HUES48 (cell line): ENCODE results near the gene TAF6.

Experiments used
- H3K27ac ChIP-seq: one replicate; pipeline ENCODE4 v1.7.0; 2013; ENCODE audit warnings: low read depth, low read length, inconsistent platforms
- H3K27me3 ChIP-seq: 2 replicates; pipeline ENCODE4 v1.6.1; 2013; ENCODE audit warnings: mild to moderate bottlenecking, low read length; ENCODE audit not compliant: control insufficient read depth, insufficient read depth
- H3K36me3 ChIP-seq: 2 replicates; pipeline ENCODE4 v1.6.1; 2013; ENCODE audit warnings: low read length; ENCODE audit not compliant: control insufficient read depth, insufficient read depth
- H3K4me1 ChIP-seq: 2 replicates; pipeline ENCODE4 v1.6.1; 2013; ENCODE audit warnings: mild to moderate bottlenecking, low read length; ENCODE audit not compliant: control insufficient read depth, insufficient read depth
- H3K4me3 ChIP-seq: 2 replicates; pipeline ENCODE4 v1.5.1; 2013; ENCODE audit warnings: mild to moderate bottlenecking, low read depth, low read length
- H3K9ac ChIP-seq: 2 replicates; pipeline ENCODE4 v1.6.1; 2013; ENCODE audit warnings: mild to moderate bottlenecking, low read depth, low read length, moderate library complexity
- H3K9me3 ChIP-seq: 2 replicates; pipeline ENCODE4 v1.6.1; 2013; ENCODE audit warnings: low read length; ENCODE audit not compliant: control insufficient read depth, insufficient read depth

TAF6 gene

DNA sequence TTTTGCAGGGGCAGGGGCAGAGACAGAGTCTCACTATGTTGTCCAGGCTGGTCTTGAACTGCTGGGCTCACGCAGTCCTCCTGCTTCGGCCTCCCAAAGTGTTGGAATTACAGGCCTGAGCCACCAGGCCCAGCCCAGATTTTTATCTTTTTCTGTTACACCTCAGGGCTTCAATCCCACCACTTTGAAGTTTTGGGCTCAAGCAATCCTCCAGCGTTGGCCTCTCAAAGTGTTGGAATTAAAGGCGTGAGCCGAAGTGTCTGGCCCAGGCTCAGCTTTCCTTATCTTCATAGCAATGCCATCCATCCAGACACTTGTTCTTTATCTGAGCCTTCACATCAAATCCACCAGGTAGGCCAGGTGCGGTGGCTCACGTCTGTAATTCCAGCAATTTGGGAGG lies 4.1 kb downstream of the TAF6 start:
- no peaks in the 10 kb centered on the region for H3K9me3 ChIP-seq
- H3K36me3 ChIP-seq = peaks cover 40% of the 10 kb centered on the region
- H3K27me3 ChIP-seq = no peaks in the 10 kb centered on the region
- no peak overlapping the region for H3K9ac ChIP-seq
- no peak overlapping the region for H3K4me3 ChIP-seq
- H3K27ac ChIP-seq = no peak overlapping the region
- peaks cover under 1% of the 10 kb centered on the region; the same call in 1 of the 2 replicates for H3K4me1 ChIP-seq

GRCh38 chr7:100111914-100112313 lies 7.2 kb downstream of the TAF6 start:
- Histone ChIP-seq H3K9ac (no peak overlapping the region), H3K27me3 (no peaks in the 10 kb centered on the region), H3K4me3 (no peak overlapping the region), H3K9me3 (no peaks in the 10 kb centered on the region), H3K4me1 (no peaks in the 10 kb centered on the region), H3K27ac (no peak overlapping the region), H3K36me3 (peaks cover 69% of the 10 kb centered on the region)

- Histone ChIP-seq H3K4me1 (no peaks in the 10 kb centered on the region), H3K9me3 (no peaks in the 10 kb centered on the region), H3K27ac (no peak overlapping the region), H3K36me3 (peaks cover 76% of the 10 kb centered on the region), H3K9ac (no peak overlapping the region), H3K4me3 (no peak overlapping the region), H3K27me3 (no peaks in the 10 kb centered on the region)
Measured at GRCh38 chr7:100111156-100111555, 8.0 kb downstream of the TAF6 start.

- H3K4me3 ChIP-seq = no peak overlapping the region
- no peaks in the 10 kb centered on the region for H3K9me3 ChIP-seq
- no peaks in the 10 kb centered on the region for H3K4me1 ChIP-seq
- peaks cover 90% of the 10 kb centered on the region for H3K36me3 ChIP-seq
- H3K9ac ChIP-seq = no peak overlapping the region
- H3K27ac ChIP-seq = no peak overlapping the region
- no peaks in the 10 kb centered on the region for H3K27me3 ChIP-seq
Measured at GRCh38 chr7:100109521-100110163, 9.5 kb downstream of the TAF6 start.

DNA sequence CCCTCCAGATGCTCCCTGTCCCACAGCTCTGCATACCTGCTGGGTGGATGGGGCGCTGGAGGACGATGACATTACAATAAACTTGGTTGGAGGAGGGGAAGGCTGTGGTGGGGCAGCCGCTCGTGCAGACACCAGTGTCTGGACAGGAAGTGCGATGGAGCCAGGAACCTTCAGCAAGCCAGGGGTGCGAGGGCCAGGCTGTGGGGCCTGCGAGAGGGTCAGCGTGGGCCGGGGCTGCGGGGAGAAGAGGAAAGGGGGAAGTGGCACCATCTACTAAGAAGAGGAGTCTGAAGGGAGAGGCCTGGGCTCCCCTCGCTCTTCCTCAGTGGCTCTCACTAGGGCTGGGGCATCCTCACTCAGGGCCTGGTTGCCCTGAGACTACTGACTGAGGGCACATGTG lies 11.3 kb downstream of the TAF6 start:
- Histone ChIP-seq H3K9me3 (no peaks in the 10 kb centered on the region), H3K36me3 (peaks cover 88% of the 10 kb centered on the region), H3K9ac (no peak overlapping the region), H3K4me1 (no peaks in the 10 kb centered on the region), H3K27me3 (no peaks in the 10 kb centered on the region), H3K27ac (no peak overlapping the region), H3K4me3 (no peak overlapping the region)

DNA sequence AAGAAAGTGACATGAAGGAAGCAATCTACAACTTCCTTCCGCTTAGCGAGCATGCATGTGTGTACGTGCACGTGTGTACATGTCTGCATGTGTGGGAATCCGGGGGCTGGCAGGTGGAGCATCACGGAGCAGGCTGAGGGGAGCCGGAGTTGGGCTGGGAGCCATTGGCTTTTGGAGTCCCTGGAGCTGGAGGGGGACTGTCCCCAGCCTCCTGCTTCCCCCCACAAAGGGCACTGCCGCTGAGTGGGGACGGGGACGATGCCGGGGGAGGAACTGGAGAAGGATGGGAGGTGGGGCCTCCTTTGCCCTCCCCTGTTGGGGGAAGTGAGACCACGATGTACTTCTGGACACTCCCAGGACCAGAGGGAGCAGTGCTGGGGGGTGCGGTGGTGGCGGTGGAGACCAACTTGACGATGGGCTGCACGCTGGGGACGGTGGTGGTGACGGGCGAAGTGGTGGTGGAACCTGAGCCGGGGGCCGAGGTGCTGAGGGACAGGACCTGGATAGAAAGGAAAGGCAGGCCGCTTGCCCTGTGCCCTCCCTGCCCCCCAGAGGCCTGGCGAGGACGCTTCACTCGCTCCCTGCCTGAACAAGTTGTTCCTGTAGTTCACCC lies 11.9 kb downstream of the TAF6 start:
- Histone ChIP-seq H3K9me3 (no peaks in the 10 kb centered on the region), H3K9ac (no peak overlapping the region), H3K36me3 (peaks cover 83% of the 10 kb centered on the region), H3K4me1 (0 out of 2 replicates have a peak, but pooled peaks cover 4% of the 10 kb centered on the region), H3K27ac (no peak overlapping the region), H3K27me3 (no peaks in the 10 kb centered on the region), H3K4me3 (no peak overlapping the region)

- Histone ChIP-seq H3K9ac (no peak overlapping the region), H3K4me1 (0 out of 2 replicates have a peak, but pooled peaks cover 5% of the 10 kb centered on the region), H3K27ac (no peak overlapping the region), H3K27me3 (no peaks in the 10 kb centered on the region), H3K9me3 (no peaks in the 10 kb centered on the region), H3K4me3 (no peak overlapping the region), H3K36me3 (peaks cover 77% of the 10 kb centered on the region)
Measured at GRCh38 chr7:100106633-100107032, 12.5 kb downstream of the TAF6 start.

- peaks cover 67% of the 10 kb centered on the region for H3K36me3 ChIP-seq
- no peaks in the 10 kb centered on the region for H3K27me3 ChIP-seq
- H3K9ac ChIP-seq = no peak overlapping the region
- H3K4me3 ChIP-seq = no peak overlapping the region
- H3K4me1 ChIP-seq = 0 out of 2 replicates have a peak, but pooled peaks cover 5% of the 10 kb centered on the region
- H3K27ac ChIP-seq = no peak overlapping the region
- no peaks in the 10 kb centered on the region for H3K9me3 ChIP-seq
Measured at GRCh38 chr7:100105534-100105933, 13.6 kb downstream of the TAF6 start.

DNA sequence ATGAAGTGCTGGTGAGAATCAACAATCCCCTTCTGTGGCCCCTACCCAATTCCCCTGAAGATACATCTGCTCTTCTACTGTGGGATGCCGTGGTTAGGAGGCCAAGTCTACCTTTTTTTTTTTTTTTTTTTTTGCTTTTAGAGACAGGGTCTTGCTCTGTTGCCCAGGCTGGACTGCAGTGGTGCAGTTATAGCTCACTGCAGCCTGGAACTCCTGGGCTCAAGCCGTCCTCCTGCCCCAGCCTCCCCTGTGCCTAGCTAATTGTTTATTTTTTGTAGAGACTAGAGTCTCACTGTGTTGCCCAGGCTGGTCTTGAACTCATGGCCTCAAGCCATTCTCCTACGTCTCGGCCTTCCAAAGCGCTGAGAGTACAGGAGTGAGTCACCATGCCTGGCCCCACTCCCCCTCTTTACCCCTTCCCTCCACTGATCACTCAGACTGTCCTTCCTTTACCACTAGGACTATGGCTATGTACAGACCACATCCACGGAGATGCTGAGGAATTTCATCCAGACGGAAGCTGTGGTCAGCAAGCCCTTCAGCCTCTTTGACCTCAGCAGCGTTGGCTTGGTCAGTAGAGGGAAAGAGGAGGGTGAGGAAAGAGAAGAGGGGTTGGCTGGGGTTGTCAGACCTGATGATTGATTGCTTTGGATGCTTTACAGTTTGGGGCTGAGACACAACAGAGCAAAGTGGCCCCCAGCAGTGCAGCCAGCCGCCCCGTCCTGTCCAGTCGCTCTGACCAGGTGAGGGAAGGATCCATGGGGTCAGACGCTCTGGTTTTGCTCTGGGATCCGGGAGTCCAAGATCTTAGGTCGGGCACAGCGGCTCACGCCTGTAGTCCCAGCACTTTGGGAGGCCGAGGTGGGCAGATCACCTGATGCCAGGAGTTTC lies 16.0 kb downstream of the TAF6 start:
- Histone ChIP-seq H3K27ac (no peak overlapping the region), H3K4me3 (no peak overlapping the region; the same call in 1 of the 2 replicates), H3K9me3 (no peaks in the 10 kb centered on the region), H3K36me3 (peaks cover 65% of the 10 kb centered on the region), H3K27me3 (no peaks in the 10 kb centered on the region), H3K4me1 (peaks cover 10% of the 10 kb centered on the region; the same call in 1 of the 2 replicates), H3K9ac (0 out of 2 replicates have a peak overlapping the region, but pooled peaks have one; percentile 100)

DNA sequence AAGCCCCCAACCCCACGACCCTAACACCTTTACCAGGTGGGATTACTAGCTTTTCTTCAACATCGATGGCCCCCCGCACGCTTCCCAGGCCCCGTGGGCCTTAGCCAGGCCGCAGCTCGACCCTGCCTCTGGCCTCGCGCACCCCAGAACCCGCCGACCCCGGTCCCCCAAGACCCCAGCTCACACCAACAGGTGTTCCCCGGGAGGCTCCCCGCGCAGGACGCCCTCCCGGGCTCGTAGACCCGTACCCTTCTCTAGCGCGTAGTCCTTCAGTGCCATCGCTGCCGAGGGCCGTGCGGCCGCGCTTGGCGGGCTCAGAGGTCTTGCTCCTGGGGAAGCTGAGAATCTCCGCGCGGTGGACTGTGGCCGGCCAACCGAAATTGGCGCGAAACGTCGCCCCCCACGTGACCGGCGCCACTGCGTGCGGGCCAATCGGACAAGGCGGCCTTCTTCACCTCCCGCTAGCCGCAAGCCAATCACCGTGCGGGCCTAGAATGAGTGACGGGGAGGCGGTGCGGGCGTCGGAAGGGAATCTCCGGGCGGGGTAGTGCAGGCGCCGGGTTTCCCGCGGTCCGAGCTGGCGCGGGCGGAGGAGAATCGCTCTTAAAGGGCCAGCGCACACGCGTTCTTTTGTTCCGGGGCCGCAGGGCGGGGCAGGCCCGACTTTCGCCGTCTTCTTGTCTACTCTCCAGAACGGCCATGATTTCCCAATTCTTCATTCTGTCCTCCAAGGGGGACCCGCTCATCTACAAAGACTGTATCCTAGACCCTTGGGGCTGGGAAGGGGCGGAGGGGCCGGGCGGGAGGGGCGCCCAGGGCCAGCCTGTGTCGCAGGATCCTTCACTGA lies 17.9 kb downstream of the TAF6 start, which contains the start of the genes AP4M1 and MCM7:
TSS of gene AP4M1 (plus strand) at position 628 of the 847 bp plus-strand sequence. CDS start at position 700, 72 bp downstream.
TSS of gene MCM7 (minus strand) at position 382 of the 847 bp plus-strand sequence. CDS start at position 279, 103 bp downstream.
- Histone ChIP-seq H3K36me3 (peaks cover 64% of the 10 kb centered on the region), H3K9me3 (no peaks in the 10 kb centered on the region), H3K4me3 (peak within 1 kb of the TSS; percentile 96), H3K27ac (peak within 1 kb of the TSS; percentile 100), H3K27me3 (no peaks in the 10 kb centered on the region), H3K4me1 (peaks cover 10% of the 10 kb centered on the region; the same call in 1 of the 2 replicates), H3K9ac (peak within 1 kb of the TSS; percentile 100)
